Measurements from ENCODE around the gene SIKE1.
A peak's percentile ranks its signal among the peaks of the same experiment; 100 is the strongest.

Gene SIKE1

DNA sequence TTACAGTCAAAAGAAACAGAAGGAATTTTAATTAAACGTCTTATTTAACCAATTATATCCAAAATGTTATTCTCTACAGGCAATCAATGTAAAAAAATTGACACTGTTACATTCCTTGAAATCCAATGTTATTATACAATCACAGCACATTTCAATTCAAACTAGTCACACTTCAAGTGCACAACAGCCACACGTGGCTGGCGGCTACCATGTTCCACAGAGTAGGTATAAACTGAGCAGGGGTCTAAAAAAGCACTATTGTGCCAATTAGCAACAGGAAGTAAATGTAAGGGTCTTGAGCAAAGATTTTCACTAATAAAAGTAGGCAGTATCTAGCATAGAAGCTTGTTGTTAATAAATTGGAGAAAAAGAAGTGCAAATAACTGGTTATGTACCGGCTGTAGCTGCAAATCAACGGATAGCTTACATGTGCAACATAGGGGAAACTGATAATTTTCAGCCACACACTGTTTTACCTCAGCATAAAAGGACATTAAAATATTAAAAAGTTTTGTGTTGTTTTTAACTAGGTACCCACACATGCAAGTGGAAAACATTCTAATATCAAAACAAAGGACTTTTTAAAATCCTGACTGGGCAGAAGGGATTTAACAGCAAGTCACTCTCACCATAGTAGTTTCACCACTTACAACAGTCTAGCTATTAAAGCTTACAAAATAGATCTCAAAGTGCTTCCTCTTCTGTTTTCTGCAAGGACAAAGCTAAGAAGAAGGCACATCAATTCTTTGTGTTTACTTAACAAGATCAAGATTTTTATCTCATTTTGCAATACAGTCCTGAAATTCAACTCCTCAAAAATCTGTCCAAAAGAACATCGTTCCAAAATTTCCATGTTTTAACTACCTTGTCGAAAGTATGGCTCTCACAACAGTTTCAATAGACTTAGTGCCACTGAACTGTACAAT lies 25.2 kb downstream of the SIKE1 start:
- no peak for DNase-seq (ENCODE audit: low read depth in 2 of 2)

DNA sequence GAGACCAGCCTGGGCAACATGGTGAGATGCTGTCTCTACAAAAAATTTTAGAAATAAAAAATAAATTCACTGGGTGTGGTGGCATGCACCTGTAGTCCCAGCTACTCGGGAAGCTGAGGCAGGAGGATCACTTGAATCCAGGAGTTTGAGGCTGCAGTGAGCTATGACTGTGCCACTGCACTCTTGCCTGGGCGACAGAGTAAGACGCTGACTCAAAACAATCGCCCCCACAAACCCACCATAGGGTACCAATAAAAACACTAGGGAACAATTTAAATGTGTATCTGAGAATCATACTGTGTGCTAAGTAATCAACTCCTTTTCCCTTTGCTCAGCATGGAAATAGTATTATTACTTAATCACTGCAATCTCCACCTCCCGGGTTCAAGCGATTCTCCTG lies 26.8 kb downstream of the SIKE1 start:
- DNase-seq (ENCODE audit: low read depth in 2 of 2) = peak in 1 of 2 donors; percentile 23

DNA sequence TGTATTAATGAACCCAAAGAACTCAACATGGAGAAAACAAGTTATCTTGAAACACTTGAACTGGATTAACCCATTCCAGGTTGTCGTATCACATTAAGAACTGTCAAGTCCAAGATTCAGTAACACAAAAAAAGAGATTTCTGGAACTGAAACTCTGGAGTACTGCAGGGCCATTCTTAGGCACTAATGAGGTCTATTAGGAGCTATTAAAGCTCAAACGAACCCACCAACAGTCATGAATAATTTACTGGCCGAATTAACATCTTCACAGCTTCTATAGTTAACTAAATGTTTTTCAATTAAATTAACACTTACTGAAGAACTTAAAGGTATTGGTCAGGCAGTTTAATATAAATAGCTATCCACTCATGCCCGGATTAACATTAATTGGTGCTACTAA lies 27.3 kb downstream of the SIKE1 start:
- no peak for DNase-seq (ENCODE audit: low read depth in 2 of 2)

DNA sequence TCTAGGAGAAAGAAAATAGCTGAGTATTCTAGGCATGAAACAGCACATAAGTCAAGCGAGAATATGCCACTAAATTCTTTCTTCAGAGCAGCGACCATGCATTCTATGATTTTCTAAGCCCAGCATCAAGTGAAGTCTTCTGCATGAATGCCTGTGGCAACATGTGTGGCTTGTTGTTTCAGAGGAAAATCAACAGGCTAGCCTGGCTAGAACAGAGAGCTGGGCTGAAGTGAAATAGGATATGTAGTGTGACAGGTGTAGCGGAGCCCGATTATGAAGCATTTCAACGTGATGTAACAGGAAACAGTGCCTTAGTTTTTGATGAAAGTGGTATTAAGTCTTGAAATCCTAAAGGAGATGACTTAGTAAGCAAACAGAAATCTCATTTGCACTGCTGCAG lies 29.7 kb downstream of the SIKE1 start:
- no peak for DNase-seq (ENCODE audit: low read depth in 2 of 2)

DNA sequence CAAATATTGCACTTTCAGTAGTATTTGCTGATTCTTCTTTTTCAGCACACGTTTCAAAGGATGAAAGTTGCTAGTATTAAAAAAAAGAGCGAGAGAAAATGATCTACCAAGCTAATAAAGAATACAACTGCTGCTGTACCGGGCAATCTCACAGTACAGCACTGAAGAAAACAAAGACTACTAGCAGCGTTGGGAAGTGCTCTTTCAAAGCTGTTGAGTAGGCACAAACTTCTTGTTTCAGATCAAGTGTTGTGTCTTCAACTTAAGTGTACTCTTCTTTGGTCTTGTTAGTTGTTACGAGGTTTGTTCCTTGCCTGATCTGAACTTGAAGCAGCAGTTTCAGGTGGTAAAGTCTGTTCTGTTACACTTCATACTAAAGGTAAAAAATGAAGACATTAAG lies 30.6 kb downstream of the SIKE1 start:
- DNase-seq (ENCODE audit: low read depth in 2 of 2) = no peak

DNA sequence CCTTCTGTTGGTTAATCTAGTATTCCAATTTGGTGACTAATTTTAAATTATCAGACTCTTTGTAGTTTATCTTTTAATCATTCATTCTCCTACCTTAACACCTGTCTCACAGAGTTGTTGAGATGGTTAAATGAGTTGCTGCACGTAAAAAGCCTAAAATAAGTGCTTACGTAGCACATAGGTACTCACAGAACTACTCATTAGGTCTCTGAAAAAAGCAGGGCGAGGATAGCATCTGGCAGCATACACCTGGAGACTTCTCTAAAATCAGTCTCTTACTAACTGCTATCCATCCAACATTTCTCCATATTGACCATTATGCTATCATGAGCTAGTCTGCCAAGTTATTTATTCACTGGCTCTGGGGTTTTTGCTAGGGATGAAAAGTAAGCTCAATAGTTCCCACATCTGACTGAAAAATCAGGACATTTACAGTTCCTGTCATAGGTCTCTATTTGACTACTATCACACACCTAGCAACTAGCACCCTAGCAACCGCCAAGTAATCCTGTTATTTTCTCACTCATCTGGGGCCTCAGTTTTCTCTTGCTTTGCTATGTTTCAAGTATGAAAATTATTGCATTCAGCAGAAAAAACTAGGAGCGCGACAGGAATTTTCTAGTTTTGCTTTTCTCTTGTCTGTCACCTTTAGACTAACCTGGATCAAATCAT lies 33.9 kb downstream of the SIKE1 start:
- DNase-seq (ENCODE audit: low read depth in 2 of 2) = no peak

DNA sequence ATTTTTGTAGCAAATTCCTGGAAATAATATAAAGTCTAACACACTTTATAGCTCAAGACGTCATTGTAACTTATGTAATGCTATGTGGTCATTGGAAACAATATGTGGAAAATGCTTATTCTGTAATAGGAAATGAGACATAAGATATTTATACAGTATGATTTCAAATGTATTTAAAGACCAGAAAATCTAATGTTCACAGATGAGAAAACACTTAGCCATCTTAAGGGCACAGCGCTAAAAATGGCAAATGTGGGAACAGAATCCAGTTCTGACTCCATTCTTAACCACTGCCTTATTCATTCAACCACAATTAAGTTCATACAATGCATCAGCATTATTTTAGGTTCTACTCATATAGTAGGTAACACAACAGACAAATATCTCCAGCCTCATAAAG lies 35.2 kb downstream of the SIKE1 start:
- no peak for DNase-seq (ENCODE audit: low read depth in 2 of 2)

DNA sequence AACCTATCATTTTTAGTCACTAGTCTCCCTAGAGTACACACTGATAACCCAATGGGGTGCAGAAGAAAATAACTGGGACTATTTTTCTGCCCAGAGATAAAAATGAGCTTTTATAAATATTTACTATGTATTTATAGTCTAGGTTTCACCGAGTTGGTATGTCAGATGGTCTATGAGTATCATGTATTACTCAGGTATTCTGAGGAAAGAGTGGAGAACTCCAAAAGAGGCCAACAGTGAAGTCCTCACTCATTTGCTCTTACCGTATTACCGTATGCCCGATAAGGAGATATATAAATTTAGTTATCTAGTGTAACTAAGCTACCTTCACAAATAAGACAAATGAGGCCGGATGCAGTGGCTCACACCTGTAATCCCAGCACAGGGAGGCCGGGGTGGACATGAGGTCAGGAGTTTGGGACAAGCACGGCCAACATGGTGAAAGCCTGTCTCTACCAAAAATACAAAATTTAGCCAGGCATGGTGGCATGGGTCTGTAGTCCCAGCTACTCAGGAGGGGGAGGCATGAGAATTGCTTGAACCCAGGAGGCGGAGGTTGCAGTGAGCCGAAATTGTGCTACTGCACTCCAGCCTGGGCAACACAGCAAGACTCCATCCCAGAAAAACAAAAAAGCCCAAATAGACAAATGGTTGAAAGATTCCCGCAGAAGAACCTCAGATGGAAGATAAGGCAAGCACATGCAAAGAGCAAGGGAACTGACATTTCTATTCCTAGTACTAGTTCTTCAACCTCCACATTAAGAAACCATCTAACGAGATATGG lies 38.3 kb downstream of the SIKE1 start:
- no peak for DNase-seq (ENCODE audit: low read depth in 2 of 2)

DNA sequence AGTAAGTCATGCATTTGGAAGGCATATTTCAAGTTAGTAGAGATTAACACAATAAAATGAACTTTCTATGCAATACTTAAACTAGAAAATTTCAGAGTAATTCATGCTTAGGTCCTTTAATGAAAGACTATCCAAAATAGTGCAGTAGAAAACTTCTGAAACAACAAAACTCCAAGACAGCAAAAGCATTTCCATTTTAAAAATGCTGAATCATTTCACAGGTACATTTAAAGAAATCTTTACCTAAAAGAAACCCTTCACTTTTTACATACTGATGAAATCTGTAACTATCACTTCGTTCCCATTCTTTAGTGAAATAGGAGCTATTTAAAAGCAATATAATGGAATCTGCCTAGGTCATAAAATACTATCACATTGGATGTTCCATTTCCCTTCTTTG lies 40.2 kb downstream of the SIKE1 start:
- no peak for DNase-seq (ENCODE audit: low read depth in 2 of 2)

DNA sequence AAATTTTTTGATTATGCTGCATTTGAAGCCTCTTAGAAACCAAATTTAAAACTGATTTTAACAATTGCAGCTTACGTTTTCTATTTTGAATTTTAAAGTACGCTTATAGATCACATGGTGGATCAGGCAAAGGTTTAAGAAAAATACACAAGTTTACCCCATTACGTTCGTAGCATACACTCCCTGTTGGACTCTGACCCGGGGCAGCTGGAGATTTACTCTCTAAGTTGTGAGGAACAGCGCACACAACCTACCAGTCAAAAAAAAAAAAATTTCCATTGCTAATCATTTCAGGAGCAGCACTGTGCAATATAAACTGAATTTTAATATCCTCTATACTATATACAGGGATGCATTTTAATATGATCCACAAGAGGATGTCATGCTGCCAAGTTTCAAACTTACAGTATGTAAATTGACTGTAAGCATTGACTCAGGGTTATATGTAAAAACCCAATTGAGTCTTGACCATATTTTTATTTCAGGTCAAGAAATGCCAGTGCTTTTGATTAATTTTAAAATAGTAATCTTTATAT lies 43.1 kb downstream of the SIKE1 start:
- DNase-seq (ENCODE audit: low read depth in 2 of 2) = no peak

DNA sequence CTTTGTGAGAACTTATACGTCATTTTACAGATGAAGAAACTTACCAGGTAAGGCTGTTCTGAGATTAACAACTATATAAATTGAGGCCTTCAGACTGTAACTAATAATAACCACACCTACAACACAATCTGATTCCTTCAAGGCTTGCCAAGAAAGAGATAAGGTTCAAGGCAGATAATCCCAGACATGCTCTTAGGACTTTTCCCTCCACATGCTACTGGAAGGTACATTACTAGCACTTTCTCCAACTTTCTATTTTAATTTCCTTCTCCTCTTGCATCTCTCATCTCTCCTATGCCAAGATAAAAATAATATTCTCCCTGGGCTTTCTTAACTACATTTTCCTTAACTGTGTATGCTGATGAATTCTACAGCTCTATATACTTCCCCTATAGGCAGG lies 45.0 kb downstream of the SIKE1 start:
- DNase-seq (ENCODE audit: low read depth in 2 of 2) = no peak

DNA sequence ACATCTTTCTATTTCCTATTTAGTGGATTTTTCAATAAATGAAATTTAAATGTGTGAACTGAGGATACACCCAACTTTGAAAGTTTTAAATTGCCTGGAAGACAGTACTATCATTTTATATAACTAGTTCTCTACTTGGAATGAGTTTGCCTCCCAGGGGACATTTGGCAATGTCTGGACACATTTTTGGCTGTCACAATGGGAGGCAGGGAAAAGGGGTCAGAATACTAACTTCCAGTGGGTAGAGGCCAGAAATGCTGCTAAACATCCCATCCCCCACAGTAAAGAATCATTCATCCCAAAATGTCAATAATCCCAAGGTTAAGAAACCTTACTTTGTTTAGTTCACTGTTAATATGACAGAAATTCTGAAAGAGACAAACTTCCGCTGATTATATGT lies 50.7 kb downstream of the SIKE1 start:
- DNase-seq (ENCODE audit: low read depth in 2 of 2) = no peak

DNA sequence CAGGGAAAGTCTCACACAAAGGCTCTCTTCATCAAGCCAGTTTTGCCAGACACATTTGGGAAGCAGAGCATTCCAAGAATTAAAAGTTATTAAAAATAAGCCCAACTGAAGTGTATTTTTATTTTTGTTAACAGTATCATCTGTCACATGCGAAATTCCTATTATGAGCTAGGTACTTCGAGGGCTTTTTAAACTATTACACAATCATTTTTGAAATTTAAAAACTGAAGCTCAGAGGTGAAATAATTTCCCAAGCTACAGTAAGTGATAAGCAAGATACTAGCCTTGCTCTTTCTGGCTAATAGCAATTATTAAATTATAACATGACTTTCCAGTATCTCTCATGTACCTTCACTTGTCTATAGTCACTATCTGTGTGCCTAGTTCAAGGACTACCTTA lies 51.9 kb downstream of the SIKE1 start:
- no peak for DNase-seq (ENCODE audit: low read depth in 2 of 2)

DNA sequence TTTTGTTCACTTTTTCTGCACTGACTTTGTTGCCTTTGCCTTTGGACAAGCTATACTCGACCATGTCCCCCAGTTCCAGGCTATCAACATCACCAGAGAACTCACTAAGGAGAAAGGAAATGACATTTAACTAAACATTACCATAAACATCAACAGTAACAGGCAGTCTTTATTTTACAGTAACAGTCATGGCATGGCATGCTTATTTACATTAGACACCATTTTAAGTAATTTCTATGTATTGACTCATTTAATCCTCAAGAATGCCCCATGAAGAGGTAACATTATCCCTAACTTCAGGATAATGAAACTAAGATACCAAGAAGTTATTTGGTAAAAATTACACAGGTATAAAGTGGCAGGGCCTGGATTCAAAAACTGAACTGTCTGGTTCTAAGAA lies 55.3 kb downstream of the SIKE1 start:
- no peak for DNase-seq (ENCODE audit: low read depth in 2 of 2)

DNA sequence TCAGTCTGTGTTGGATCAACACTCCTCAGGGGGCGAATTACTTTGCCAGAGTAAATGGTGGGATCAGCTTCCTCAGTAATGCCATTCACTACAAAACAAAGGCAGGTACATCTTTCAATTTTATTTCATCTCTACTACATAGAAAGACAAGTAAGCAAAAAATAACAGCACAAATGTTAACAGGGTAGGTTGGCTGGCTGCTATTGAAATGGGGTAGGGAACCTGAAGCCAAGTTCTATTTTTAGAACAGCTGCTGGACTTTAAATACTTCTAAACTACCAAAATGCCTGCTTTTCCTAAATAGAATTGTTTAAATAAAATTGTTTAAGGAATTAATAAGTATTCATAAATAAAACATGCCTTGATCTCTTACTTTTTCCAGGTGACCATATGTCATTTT lies 56.6 kb downstream of the SIKE1 start:
- no peak for DNase-seq (ENCODE audit: low read depth in 2 of 2)

DNA sequence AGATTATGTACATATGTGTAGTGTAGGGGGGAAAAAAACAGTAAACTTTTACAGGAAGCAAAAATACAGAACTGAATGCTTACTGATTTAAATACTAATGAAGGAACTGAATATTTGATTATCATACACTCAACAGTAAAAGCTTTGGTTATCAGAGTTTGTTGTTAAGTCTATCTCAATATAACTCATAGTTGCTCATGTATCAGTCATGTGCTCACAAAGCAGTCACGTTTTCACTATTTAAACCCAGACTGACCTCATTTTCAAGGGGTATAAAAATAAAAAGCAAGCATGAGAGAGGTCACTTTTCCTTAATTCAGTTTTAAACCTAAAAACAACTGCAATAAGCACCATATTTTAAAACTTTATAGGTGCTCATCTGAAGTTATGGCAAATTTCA lies 57.0 kb downstream of the SIKE1 start:
- DNase-seq (ENCODE audit: low read depth in 2 of 2) = no peak

DNA sequence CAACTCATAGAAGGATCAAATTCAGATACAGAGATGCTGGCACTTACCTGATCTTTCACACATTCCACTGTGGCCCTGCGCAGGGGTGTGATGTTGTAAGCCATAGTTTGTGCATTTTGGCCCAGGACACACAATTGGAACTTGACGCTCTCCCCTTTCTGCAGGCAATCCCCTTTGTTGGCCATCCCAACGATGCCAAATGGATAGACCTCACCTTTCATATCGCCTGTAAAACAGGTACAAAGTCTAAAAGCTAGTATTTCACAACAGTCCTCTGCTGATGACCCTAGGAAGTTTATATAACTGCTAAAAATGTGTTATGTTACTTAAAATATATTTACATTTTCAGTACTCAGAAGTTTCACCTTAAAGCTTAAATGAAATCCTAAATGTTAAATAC lies 60.0 kb downstream of the SIKE1 start:
- no peak for DNase-seq (ENCODE audit: low read depth in 2 of 2)

Measured in stimulated activated CD4-positive, alpha-beta T cell treated with anti-CD3 and anti-CD28 coated beads, Interleukin-4, amount 100 ng/mL, for 48 hours (primary cell).